Endothelial cell of umbilical vein (primary cell): ENCODE data around the gene ABCC10. TPM values are rescaled to one million over a fixed set of nuclear protein-coding genes. Genes with fewer than 3 reads are reported as not detected.

ENCODE experiments used
- BruUV-seq: library from RNA; stranded (reverse); fragments of 400-500 nt; replicated peaks from 2 replicates; lab custom pipeline; 2021; lab: Mats Ljungman, UMichigan
- CTCF ChIA-PET: fragments of 300-600, 350-600 bp; sonication (Branson Sonifier 250); formaldehyde crosslinking; loops from one replicate; lab custom pipeline; 2021; ENCODE audit warnings: antibody characterized with exemption, inconsistent platforms; lab: Charles Lee
- POLR2A ChIA-PET: fragments of 300-600, 350-600 bp; sonication (Branson Sonifier 250); formaldehyde crosslinking; loops from one replicate; lab custom pipeline; 2021; ENCODE audit warnings: antibody characterized with exemption, inconsistent platforms; lab: Charles Lee
- DNase-seq: peaks from one replicate; pipeline ENCODE4 v3.0.0-alpha.2; 2011; ENCODE audit warnings: low read depth, low spot score
- FAIRE-seq: peaks from 2 replicates; lab custom pipeline; 2011; peaks lifted over from hg19 to GRCh38; lab: Jason Lieb, UNC
- H2AFZ ChIP-seq: 2 replicates; pipeline ENCODE4 v1.6.0; 2012; ENCODE audit warnings: low read depth, low read length, control low read depth, inconsistent platforms
- H3K27ac ChIP-seq: 2 replicates; pipeline ENCODE4 v1.5.1; 2011; ENCODE audit warnings: low read depth, mild to moderate bottlenecking, control low read depth, low read length, moderate library complexity; ENCODE audit not compliant: insufficient read depth
- H3K27me3 ChIP-seq, 2 experiments: 2 replicates each; pipeline versions ENCODE4 v1.6.0 to v1.6.1; 2011; ENCODE audit warnings: low read length in 2 of 2, mixed read lengths in 1 of 2; ENCODE audit not compliant: control insufficient read depth in 2 of 2, insufficient read depth in 2 of 2
- H3K36me3 ChIP-seq, 2 experiments: 2 replicates in 1 of 2; 3 replicates in 1 of 2; pipeline ENCODE4 v1.5.1; 2011; ENCODE audit warnings: low read length in 2 of 2, mild to moderate bottlenecking in 1 of 2, moderate library complexity in 1 of 2; ENCODE audit not compliant: control insufficient read depth in 2 of 2, insufficient read depth in 2 of 2; ENCODE audit errors: extremely low read depth in 1 of 2
- H3K4me1 ChIP-seq: 3 replicates; pipeline ENCODE4 v1.5.1; 2011; ENCODE audit warnings: mild to moderate bottlenecking, low read length; ENCODE audit not compliant: control insufficient read depth, insufficient read depth; ENCODE audit errors: extremely low read depth
- H3K4me2 ChIP-seq: 2 replicates; pipeline ENCODE4 v1.6.1; 2011; ENCODE audit warnings: low read length, control low read depth, mixed read lengths; ENCODE audit not compliant: insufficient read depth
- H3K4me3 ChIP-seq, 3 experiments: fragments of 200-600 bp in 1 of 3; sonication (generic), shearing (Covaris generic) in 1 of 3; replicated peaks in 1 of 3; 2 replicates each; pipeline ENCODE4 v1.5.1; 2011 to 2016; ENCODE audit warnings: control low read depth in 3 of 3, low read length in 3 of 3, mild to moderate bottlenecking in 2 of 3, inconsistent platforms in 1 of 3, low read depth in 1 of 3, moderate library complexity in 1 of 3; ENCODE audit not compliant: insufficient read depth in 1 of 3
- H3K79me2 ChIP-seq: 2 replicates; pipeline ENCODE4 v1.6.0; 2012; ENCODE audit warnings: low read length, inconsistent platforms; ENCODE audit not compliant: control insufficient read depth, insufficient read depth
- H3K9ac ChIP-seq: replicated peaks from 2 replicates; pipeline ENCODE3; 2011; ENCODE audit warnings: low read length, control low read depth; ENCODE audit not compliant: insufficient read depth; ENCODE audit errors: extremely low read depth
- H3K9me1 ChIP-seq: replicated peaks from 3 replicates; pipeline ENCODE4 v1.6.0; 2011; ENCODE audit warnings: mild to moderate bottlenecking, low read length; ENCODE audit not compliant: control insufficient read depth, insufficient read depth; ENCODE audit errors: extremely low read depth
- H3K9me3 ChIP-seq: replicated peaks from 2 replicates; pipeline ENCODE4 v1.5.1; 2012; ENCODE audit warnings: low read length, inconsistent platforms; ENCODE audit not compliant: control insufficient read depth, insufficient read depth
- H4K20me1 ChIP-seq: replicated peaks from 2 replicates; pipeline ENCODE3; 2011; ENCODE audit warnings: mild to moderate bottlenecking, low read length; ENCODE audit not compliant: control insufficient read depth, insufficient read depth; ENCODE audit errors: extremely low read depth
- CTCF ChIP-seq, 2 donors: IDR thresholded peaks; 1 replicate in 1 of 2; 2 replicates in 1 of 2; pipeline ENCODE4 v1.5.1; 2011; ENCODE audit warnings: low read length in 2 of 2, mild to moderate bottlenecking in 2 of 2, moderate library complexity in 2 of 2, control low read depth in 1 of 2, inconsistent platforms in 1 of 2, low read depth in 1 of 2; ENCODE audit not compliant: insufficient read depth in 1 of 2; ENCODE audit errors: extremely low read depth in 1 of 2
- EZH2 ChIP-seq: IDR thresholded peaks from 2 replicates; pipeline ENCODE4 v1.6.1; 2012; ENCODE audit warnings: borderline replicate concordance, low read depth, mild to moderate bottlenecking, moderate library complexity, low read length, inconsistent platforms; ENCODE audit not compliant: severe bottlenecking
- FOS ChIP-seq: IDR thresholded peaks from 2 replicates; pipeline ENCODE4 v1.6.1; 2011; ENCODE audit warnings: mild to moderate bottlenecking, low read length, moderate library complexity, borderline replicate concordance; ENCODE audit not compliant: insufficient read depth
- GATA2 ChIP-seq: IDR thresholded peaks from 2 replicates; pipeline ENCODE4 v1.7.0; 2011; ENCODE audit warnings: low read depth, mild to moderate bottlenecking, moderate library complexity, mixed read lengths, low read length; ENCODE audit not compliant: insufficient read length, insufficient read depth
- JUN ChIP-seq: IDR thresholded peaks from 2 replicates; pipeline ENCODE4 v1.6.1; 2011; ENCODE audit warnings: borderline replicate concordance, low read depth; ENCODE audit not compliant: insufficient read length, insufficient read depth
- MAX ChIP-seq: IDR thresholded peaks from 2 replicates; pipeline ENCODE4 v1.6.1; 2011; ENCODE audit not compliant: insufficient read depth, insufficient read length
- MYC ChIP-seq: IDR thresholded peaks from one replicate; pipeline ENCODE4 v1.6.1; 2011; ENCODE audit warnings: mild to moderate bottlenecking, low read depth, low read length
- POLR2A ChIP-seq: IDR thresholded peaks from 2 replicates; pipeline ENCODE4 v1.6.1; 2012; ENCODE audit warnings: low read depth, mild to moderate bottlenecking, control low read depth, low read length
- POLR2AphosphoS5 ChIP-seq: IDR thresholded peaks from 2 replicates; pipeline ENCODE4 v1.6.1; 2012; ENCODE audit warnings: low read depth, mild to moderate bottlenecking, control low read depth, low read length, moderate library complexity; ENCODE audit not compliant: insufficient read depth
- dilution Hi-C: fragments of 300-500 bp; cut with MboI; formaldehyde crosslinking; loops from one replicate; pipeline ENCODE4 v1.15.0; 2019; ENCODE audit warnings: low sequenced_read_pairs; ENCODE audit not compliant: extremely low pct_ligation_motif_present
- intact Hi-C: fragments of 100-400 bp; cut with micrococcal nuclease; formaldehyde crosslinking; loops from one replicate; pipeline ENCODE4 v1.10.0; 2022
- polyA plus RNA-seq, 4 experiments: library from polyadenylated mRNA; depleted of rRNA in 3 of 4; stranded (reverse) in 3 of 4; unstranded in 1 of 4; fragments of >200 nt; gene quantifications; 2 replicates each; pipeline versions ENCODE4 v1.2.1 to v1.2.3, GENCODE V29; 2011 to 2012; ENCODE audit warnings: missing spikeins in 1 of 4
- total RNA-seq: library from RNA; stranded (reverse); gene quantifications from 2 replicates; pipeline ENCODE4 v1.2.3, GENCODE V29; 2021

Gene ABCC10
- total and polyA plus RNA-seq, 2 donors (not counting 3 experiments of a cell fraction or from before 2014, with no cell fraction given) = 29.2 to 37.9 TPM

- DNase-seq = no peak
- no peaks in the 10 kb centered on the region for H3K9me3 ChIP-seq
- dilution Hi-C loops (no loop called here), intact Hi-C loops (no loop called here)
- no peak overlapping the region for H3K4me3 ChIP-seq
- no peak overlapping the region for H3K9ac ChIP-seq
- CTCF ChIA-PET = interaction anchor here (1.3 kb wide), 1 partner anchor 9 kb away, joined by 3 read pairs; the partner anchor contains the start of gene TJAP1
- no peak for FAIRE-seq
- H3K4me2 ChIP-seq = no peak overlapping the region
- POLR2A ChIA-PET = no interaction called here
- TF ChIP-seq EZH2 (no peak), MYC (no peak), GATA2 (no peak), JUN (no peak), CTCF (IDR thresholded peaks at IDR 0.05; ENCODE audit: extremely low read depth in 1 of 2, insufficient read depth in 1 of 2, low read depth in 1 of 2, low read length in 2 of 2) (no peak), MAX (no peak), POLR2AphosphoS5 (no peak), POLR2A (no peak), FOS (no peak)
- H3K4me1 ChIP-seq = no peaks in the 10 kb centered on the region
- H3K27me3 ChIP-seq = peaks cover 9 to 12% of the 10 kb centered on the region in 2 experiments
- no peaks in the 10 kb centered on the region for H3K36me3 ChIP-seq
- no peaks in the 10 kb centered on the region for H4K20me1 ChIP-seq
- BruUV-seq = no TSS peak
- H3K9me1 ChIP-seq = no peaks in the 10 kb centered on the region
- H2AFZ ChIP-seq = no peak overlapping the region
- H3K79me2 ChIP-seq = no peaks in the 10 kb centered on the region
- H3K27ac ChIP-seq = no peak overlapping the region
Observed at GRCh38 chr6:43468240-43468639, 40.9 kb downstream of the ABCC10 start.
